HepG2 (cell line): Measurements from ENCODE around the gene ALG8.

Source experiments
- FOXK1 ChIP-seq: sonication (generic); formaldehyde crosslinking; IDR thresholded peaks from 2 replicates; pipeline ENCODE4 v1.4.0; 2020; ENCODE audit warnings: low read depth, missing genetic modification reagents, borderline replicate concordance
- KDM4B ChIP-seq: sonication (generic); formaldehyde crosslinking; IDR thresholded peaks from 2 replicates; pipeline ENCODE4 v1.4.0; 2020; ENCODE audit warnings: missing genetic modification reagents
- POLR2A ChIP-seq, 2 experiments: IDR thresholded peaks; 2 replicates each; pipeline ENCODE4 v1.6.1; 2011; ENCODE audit warnings: low read depth in 2 of 2, low read length in 2 of 2, mild to moderate bottlenecking in 1 of 2, moderate library complexity in 1 of 2; ENCODE audit not compliant: insufficient read depth in 1 of 2
- TAF1 ChIP-seq: sonication (generic); formaldehyde crosslinking; IDR thresholded peaks from 2 replicates; pipeline ENCODE4 v1.4.0; 2020; ENCODE audit warnings: missing genetic modification reagents
- ZFX ChIP-seq: sonication (generic); formaldehyde crosslinking; IDR thresholded peaks from 2 replicates; pipeline ENCODE4 v1.4.0; 2020; ENCODE audit warnings: mild to moderate bottlenecking, low read depth, missing genetic modification reagents, moderate library complexity
- TF ChIP-seq, protein P1 (sequence below): sonication (generic); formaldehyde crosslinking; IDR thresholded peaks from 2 replicates; pipeline ENCODE4 v1.5.0; 2020; ENCODE audit warnings: mild to moderate bottlenecking, missing genetic modification reagents, moderate library complexity

DNA sequence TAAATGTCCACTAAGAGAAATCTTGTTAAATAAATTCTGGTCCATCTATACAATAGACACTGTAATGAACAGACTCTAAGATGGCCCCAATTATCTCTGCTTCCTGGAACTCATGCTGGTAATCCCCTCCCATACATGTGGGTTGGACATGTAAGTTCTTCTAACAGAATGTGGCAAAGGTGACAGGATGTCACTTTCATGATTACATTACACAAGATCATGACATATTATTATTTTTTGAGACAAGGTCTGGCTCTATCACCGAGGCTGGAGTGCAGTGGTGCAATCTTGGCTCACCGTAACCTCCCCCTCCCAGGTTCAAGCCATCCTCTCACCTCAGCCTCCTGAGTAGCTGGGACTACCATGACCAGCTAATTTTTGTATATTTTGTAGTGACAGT is 45.2 kb downstream of the ALG8 start:
- TF ChIP-seq, protein P1, sequence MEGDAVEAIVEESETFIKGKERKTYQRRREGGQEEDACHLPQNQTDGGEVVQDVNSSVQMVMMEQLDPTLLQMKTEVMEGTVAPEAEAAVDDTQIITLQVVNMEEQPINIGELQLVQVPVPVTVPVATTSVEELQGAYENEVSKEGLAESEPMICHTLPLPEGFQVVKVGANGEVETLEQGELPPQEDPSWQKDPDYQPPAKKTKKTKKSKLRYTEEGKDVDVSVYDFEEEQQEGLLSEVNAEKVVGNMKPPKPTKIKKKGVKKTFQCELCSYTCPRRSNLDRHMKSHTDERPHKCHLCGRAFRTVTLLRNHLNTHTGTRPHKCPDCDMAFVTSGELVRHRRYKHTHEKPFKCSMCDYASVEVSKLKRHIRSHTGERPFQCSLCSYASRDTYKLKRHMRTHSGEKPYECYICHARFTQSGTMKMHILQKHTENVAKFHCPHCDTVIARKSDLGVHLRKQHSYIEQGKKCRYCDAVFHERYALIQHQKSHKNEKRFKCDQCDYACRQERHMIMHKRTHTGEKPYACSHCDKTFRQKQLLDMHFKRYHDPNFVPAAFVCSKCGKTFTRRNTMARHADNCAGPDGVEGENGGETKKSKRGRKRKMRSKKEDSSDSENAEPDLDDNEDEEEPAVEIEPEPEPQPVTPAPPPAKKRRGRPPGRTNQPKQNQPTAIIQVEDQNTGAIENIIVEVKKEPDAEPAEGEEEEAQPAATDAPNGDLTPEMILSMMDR (CRISPR knock-in tag) = no peak
- TF ChIP-seq FOXK1 (CRISPR knock-in tag) (no peak), KDM4B (CRISPR knock-in tag) (no peak), ZFX (CRISPR knock-in tag) (no peak), TAF1 (CRISPR knock-in tag) (no peak), POLR2A (IDR thresholded peaks at IDR 0.05; ENCODE audit: insufficient read depth in 1 of 2, low read depth in 2 of 2, low read length in 2 of 2) (no peak)
